NCI-H2227 treated with DMSO at 0.1 percent for 48 hours (cell line): ENCODE measurements around the gene MTFR2.

Experiments
- DNase-seq: peaks from one replicate; lab custom pipeline; 2025; lab: John Stamatoyannopoulos, UW

MTFR2 gene

DNA sequence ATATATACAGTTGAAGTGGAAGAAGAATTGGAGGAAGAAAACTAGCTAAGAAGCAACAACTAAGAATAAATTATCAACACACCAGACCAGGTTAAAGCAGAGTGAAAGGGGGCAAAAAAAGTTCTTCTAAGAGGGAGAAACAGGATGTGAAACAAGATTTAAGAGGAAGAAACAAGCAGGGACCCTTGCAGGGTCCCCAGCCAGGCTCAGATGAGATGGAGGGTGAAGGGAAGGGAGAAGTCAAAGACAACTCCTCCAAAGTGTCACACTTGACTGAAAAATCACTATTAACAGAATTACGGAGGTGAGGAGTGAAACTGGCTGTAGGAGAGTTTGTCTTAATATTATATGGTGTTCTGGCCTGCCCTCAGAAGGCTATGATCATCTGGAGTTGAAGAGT, 65.4 kb downstream of the MTFR2 start:
- no peak for DNase-seq

DNA sequence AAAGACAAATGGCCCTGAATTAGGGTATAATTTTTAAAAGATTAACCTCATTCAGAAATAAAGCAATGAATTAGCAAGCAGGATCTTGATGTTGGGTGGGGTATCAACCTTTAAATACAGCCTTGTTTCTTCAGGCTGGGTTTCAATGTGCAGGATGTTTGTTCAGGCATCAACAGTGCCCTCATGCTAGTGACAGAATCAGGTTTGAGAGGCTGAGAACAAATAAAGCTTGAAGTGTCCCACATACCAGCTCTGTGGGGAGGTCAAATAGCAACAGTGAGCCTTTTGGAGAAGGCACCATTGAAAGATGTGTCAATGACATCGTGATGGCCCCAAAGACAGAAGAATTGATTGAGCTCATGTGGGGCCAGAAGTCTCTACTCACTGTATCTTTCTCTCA, 68.2 kb downstream of the MTFR2 start:
- DNase-seq, result no peak

DNA sequence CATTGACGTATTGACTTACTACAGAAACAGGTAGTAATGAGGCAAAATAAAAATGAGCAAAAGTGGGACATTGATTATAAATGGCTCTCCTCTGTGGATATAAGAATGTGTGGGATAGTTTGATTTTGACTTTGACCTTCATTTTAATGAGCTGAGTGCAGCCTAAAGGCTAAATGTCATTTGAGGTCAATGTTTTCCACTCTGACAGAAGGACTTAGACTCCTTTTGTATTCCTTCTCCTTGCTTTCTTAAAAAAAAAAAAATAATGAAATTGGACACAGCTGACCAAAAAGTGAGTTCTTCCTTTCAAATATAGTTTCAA, 68.6 kb downstream of the MTFR2 start:
- no peak for DNase-seq
